ENCODE measurements around the gene TBCK. TPM values are rescaled to one million over a fixed set of nuclear protein-coding genes. Genes with fewer than 3 reads are reported as not detected.

The TBCK gene
- total and polyA plus RNA-seq, 2 experiments from 2014 or later: 34.1 to 36.9 TPM

DNA sequence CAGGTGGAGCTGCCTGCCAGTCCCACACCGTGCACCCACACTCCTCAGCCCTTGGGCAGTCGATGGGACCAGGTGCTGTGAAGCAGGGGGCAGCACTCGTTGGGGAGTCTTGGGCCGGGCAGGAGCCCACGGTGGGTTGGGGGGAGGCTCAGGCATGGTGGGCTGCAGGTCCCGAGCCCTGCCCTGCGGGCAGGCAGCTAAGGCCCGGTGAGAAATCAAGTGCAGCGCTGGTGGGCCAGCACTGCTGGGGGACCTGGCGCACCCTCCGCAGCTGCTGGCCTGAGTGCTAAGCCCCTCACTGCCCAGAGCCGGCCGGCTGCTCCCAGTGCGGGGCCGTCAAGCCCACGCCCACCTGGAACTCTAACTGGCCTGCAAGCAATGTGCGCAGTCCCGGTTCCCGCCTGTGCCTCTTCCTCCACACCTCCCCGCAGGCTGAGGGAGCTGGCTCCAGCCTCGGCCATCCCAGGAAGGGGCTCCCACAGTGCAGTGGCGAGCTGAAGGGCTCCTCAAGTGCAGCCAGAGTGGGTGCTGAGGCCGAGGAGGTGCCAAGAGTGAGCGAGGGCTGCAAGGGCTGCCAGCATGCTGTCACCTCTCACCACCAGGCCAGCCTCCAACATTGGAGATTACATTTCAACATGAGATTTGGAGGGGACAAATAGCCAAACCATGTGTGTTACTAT, 223.5 kb downstream of the TBCK start:
- no peaks in the 10 kb centered on the region for H3K27me3 ChIP-seq
- TF ChIP-seq, protein P1, sequence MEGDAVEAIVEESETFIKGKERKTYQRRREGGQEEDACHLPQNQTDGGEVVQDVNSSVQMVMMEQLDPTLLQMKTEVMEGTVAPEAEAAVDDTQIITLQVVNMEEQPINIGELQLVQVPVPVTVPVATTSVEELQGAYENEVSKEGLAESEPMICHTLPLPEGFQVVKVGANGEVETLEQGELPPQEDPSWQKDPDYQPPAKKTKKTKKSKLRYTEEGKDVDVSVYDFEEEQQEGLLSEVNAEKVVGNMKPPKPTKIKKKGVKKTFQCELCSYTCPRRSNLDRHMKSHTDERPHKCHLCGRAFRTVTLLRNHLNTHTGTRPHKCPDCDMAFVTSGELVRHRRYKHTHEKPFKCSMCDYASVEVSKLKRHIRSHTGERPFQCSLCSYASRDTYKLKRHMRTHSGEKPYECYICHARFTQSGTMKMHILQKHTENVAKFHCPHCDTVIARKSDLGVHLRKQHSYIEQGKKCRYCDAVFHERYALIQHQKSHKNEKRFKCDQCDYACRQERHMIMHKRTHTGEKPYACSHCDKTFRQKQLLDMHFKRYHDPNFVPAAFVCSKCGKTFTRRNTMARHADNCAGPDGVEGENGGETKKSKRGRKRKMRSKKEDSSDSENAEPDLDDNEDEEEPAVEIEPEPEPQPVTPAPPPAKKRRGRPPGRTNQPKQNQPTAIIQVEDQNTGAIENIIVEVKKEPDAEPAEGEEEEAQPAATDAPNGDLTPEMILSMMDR (IDR thresholded peaks at IDR 0.05; ENCODE audit: low read depth, low read length): no peak
- H3K36me3 ChIP-seq: peaks cover 14% of the 10 kb centered on the region
- no peak overlapping the region for H3K27ac ChIP-seq
- H3K4me1 ChIP-seq (ENCODE audit: low read depth): no peaks in the 10 kb centered on the region
- DNase-seq (ENCODE audit: low read depth in 1 of 2, low spot score in 1 of 2): no peak
- no peak overlapping the region for H3K4me3 ChIP-seq
- H3K9me3 ChIP-seq (ENCODE audit: low read depth): no peaks in the 10 kb centered on the region

DNA sequence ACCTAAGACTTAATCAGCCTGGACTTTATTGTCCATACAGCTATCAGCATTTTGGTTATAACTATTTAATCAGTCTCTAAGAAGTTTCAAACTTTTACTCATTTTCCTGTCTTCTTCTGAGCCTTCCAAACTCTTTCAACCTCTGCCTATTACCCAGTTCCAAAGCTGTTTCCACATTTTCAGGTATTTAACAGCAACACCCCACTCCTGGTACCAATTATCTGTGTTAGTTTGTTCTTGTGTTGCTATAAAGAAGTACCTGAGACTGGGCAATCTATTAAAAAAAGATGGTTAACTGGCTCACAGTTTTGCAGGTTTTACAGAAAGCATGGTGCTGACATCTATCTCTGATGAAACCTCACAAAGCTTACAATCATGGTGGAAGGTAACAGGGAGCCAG, 225.2 kb downstream of the TBCK start:
- no peak overlapping the region for H3K4me3 ChIP-seq
- TF ChIP-seq, protein P1 (IDR thresholded peaks at IDR 0.05; ENCODE audit: low read depth, low read length): no peak

DNA sequence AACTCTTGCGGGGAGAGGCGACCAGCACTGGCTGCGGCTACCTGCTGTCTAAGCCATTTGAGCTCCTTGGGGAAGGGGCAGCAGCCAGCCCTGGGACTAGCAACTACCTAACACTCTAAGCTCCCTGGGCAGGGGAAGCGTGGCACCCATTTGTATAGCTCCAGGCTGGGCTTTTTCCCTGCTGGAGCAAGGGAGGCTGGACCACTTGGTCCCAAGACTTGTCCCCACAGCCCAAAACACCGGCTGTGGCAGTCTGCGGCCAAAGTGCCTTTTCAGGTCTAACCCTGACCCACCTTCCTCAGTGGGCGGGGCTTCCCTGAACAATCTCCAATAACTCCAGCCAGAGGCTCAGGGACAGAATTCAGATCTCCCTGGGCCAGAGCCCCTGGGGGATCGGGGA, 232.9 kb downstream of the TBCK start:
- H3K9me3 ChIP-seq (ENCODE audit: low read depth): no peaks in the 10 kb centered on the region
- TF ChIP-seq, protein P1 (IDR thresholded peaks at IDR 0.05; ENCODE audit: low read depth, low read length): no peak

More for the DNA sequence above, 225.2 kb downstream of the TBCK start:
- H3K27ac ChIP-seq: no peak overlapping the region
- no peaks in the 10 kb centered on the region for H3K4me1 ChIP-seq (ENCODE audit: low read depth)
- no peak for DNase-seq (ENCODE audit: low read depth in 1 of 2, low spot score in 1 of 2)
- H3K27me3 ChIP-seq: no peaks in the 10 kb centered on the region
- peaks cover 14% of the 10 kb centered on the region for H3K36me3 ChIP-seq
- H3K9me3 ChIP-seq (ENCODE audit: low read depth): no peaks in the 10 kb centered on the region

DNA sequence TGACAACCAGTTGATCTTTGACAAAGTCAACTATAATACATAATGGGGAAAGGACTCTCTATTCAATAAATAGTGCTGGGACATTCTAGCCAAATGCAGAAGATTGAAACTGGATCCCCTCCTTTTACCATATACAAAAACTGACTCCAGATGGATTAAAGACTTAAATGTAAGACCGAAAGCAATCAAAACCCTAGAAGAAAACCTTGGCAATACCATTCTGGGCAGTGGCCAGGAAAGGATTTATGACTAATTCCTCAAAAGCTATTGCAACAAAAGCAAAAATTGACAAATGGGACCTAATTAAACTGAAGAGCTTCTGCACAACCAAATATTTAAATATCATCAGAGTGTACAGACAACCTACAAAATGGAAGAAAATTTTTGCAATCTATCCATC, 235.6 kb downstream of the TBCK start:
- Histone ChIP-seq H3K4me3 (no peak overlapping the region), H3K27me3 (no peaks in the 10 kb centered on the region), H3K27ac (no peak overlapping the region), H3K36me3 (no peaks in the 10 kb centered on the region), H3K4me1 (ENCODE audit: low read depth) (no peaks in the 10 kb centered on the region), H3K9me3 (ENCODE audit: low read depth) (no peaks in the 10 kb centered on the region)
- TF ChIP-seq, protein P1 (IDR thresholded peaks at IDR 0.05; ENCODE audit: low read depth, low read length): no peak
- DNase-seq (ENCODE audit: low read depth in 1 of 2, low spot score in 1 of 2): peak in 1 of 2 donors; percentile 8

More for the DNA sequence above, 232.9 kb downstream of the TBCK start:
- no peak overlapping the region for H3K4me3 ChIP-seq
- DNase-seq (ENCODE audit: low read depth in 1 of 2, low spot score in 1 of 2): no peak
- H3K36me3 ChIP-seq: no peaks in the 10 kb centered on the region
- no peaks in the 10 kb centered on the region for H3K27me3 ChIP-seq
- no peak overlapping the region for H3K27ac ChIP-seq
- no peaks in the 10 kb centered on the region for H3K4me1 ChIP-seq (ENCODE audit: low read depth)

DNA sequence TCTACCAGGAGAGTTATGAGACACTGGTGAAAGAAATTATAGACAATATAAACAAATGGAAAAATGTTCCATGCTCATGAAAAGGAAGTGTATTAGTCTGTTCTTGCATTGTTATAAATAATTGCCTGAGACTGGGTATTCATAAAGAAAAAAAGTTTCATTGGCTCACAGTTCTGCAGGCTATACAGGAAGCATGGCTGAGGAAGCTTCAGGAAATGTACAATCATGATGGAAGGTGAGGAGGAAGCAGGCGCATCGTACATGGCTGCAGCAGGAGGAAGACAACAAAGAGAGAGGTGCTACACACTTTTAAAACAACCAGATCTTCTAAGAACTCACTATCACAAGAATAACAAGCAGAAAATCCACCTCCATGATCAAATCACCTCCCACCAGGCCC, 236.4 kb downstream of the TBCK start:
- H3K9me3 ChIP-seq (ENCODE audit: low read depth): no peaks in the 10 kb centered on the region
- no peaks in the 10 kb centered on the region for H3K36me3 ChIP-seq
- no peak overlapping the region for H3K27ac ChIP-seq
- no peak for DNase-seq (ENCODE audit: low read depth in 1 of 2, low spot score in 1 of 2)
- H3K27me3 ChIP-seq: no peaks in the 10 kb centered on the region
- TF ChIP-seq, protein P1 (IDR thresholded peaks at IDR 0.05; ENCODE audit: low read depth, low read length): no peak
- H3K4me1 ChIP-seq (ENCODE audit: low read depth): no peaks in the 10 kb centered on the region
- H3K4me3 ChIP-seq: no peak overlapping the region
